ENCODE measurements around the gene PLEKHM1.
"Not testable (repeated sequence)": the region's sequence is repeated elsewhere in the genome, so short reads cannot be mapped to it uniquely, and the experiment has no call there.

PLEKHM1 gene

DNA sequence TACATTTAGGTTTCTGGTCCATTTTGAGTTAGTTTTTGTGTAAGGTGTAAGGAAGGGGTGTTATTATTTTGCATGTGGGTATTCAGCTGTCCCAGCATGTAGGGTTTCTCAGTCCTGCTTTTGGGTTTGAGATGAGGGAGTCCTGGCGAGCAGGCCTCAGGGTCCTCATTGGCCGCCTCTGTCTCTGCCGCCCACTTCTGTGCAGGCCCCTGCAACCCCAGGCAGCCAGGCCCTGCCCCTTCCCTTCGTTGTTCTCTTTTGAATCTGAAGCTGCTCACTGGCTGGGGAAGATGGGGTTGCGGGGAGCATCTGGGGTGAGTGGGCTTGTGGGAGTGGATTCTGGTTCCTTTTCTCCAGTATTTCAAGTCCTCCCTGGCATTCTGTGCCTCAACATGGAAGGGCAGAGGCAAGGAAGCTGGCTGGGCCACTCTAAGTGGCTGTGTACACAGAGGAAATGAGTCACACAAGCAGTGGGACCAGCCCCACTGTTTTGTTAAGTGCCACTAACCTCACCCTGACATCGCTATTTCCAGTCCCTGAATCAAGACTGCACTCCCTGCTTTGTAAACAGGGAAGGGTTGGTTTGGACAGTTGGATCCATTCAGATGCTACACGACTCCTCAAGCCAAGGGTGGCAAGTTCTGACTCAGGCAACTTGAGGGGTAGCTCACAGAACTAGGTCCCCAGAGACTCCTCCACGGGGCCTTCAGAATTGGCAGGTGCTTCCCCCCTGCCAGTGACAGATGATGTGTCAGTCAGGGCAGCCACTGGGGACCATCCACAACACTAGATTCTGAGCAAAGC, 28.8 kb downstream of the PLEKHM1 start:
- DNase-seq, result peak; percentile 75 to 89 (median 81)

DNA sequence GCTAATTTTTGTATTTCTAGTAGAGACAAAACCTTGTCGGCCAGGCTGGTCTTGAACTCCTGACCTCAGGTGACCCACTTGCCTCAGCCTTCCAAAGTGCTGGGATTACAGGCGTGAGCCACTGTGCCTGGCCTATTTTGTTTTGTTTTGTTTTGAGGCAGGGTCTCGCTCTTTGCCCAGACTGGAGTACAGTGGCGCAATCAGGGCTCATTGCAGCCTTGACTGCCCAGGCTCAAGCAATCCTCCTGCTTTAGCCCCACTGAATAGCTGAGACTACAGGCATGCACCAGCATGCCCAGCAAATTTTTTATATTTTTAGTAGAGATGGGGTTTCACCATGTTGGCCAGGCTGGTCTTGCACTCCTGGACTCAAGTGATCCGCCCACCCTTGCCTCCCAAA, 30.1 kb downstream of the PLEKHM1 start:
- DNase-seq, result not testable (repeated sequence)

DNA sequence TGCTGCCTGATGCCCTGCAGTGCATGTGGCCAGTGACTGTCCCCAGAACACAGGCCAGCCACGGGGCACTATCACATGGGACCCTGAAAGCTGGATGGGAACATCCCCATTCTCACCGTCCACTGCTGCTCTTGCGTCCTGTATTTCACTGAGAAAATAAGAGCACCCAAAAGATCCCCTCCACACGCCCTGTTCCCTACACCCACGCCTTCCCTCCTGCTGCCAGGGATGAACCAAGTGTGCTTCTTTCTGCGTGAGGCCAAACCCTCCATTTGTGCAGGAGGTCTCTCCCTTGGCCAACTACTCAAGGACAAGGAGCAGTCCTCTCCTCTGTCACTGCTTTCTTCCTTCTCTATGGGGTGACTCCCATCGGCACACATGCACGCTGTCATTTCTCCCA, 36.2 kb downstream of the PLEKHM1 start:
- peak in 1 of 4 experiments; percentile 23 for DNase-seq

DNA sequence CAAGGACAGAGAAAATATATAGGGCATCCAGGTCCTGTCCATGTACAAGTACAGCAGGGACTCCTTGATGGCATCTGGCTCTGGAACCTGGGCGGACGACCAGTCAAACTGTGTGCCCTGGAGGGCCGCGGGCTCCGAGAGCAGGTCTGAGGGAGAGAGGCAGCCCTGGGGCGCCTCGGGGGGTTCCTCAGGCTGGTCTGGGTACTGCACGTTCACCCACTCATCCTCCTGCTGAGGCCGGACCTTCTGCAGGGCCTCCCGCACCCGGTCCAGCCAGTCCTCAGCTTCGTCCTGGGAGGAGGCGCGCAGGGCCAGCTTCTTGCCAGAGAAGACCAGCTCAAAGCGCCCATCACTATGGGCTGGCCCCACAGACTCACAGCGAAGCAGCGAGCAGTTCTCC, 36.8 kb downstream of the PLEKHM1 start:
- DNase-seq, result not testable (repeated sequence)

DNA sequence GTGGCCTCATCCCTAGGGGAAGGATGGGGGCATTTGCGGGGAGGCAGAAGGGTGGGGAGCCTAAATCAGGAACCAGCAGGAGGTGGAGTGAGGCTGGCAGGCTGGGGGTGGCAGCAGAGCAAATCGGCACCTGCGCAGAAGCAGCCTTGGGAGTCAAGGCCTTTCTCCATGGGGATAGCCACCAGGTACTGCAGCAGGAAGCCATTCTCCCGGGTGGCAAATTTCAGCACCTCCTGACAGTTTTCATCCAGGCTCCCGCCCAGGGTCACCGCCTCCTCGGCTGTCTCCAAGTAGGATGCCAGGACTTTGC, 37.3 kb downstream of the PLEKHM1 start:
- DNase-seq, result not testable (repeated sequence)

DNA sequence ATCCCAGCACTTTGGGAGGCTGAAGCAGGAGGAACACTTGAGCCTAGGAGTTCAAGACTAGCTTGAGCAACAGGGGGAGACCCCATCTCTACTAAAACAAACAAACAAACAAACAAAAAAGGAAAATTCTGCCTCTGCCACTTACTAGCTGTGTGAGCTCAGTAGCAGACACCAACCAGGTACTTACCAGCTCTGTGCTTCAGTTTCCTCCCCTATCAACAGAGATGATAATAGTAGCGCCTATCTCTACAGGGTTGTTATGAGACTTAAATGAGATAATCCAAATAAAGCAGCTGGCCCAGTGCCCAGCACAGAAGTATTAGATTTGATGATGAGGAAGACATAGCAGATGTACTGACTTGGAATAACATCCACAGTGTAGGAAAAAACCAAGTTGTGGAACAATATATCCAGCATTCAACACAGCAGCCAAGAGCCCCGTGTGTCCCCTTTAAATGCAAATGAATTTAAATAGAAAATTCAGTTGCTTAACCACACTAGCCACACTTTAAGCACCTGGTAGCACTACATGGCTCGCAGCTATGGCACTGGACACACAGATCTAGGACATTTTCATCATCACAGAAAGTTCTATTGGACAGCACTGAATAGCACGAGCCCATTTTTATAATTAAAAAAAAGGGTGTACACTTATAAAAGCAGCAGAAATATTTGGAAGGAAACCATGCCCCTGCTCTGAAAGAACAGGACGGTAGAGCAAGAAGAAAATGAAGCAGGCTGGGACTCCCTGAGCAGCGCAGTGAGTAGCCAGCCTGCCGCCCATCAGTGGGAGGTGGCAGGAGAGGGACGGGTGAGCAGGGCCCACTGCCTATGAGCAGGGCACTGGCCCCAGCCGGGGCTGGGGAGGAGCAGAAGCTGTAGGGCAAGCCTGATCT, 37.9 kb downstream of the PLEKHM1 start:
- not testable (repeated sequence) for DNase-seq

DNA sequence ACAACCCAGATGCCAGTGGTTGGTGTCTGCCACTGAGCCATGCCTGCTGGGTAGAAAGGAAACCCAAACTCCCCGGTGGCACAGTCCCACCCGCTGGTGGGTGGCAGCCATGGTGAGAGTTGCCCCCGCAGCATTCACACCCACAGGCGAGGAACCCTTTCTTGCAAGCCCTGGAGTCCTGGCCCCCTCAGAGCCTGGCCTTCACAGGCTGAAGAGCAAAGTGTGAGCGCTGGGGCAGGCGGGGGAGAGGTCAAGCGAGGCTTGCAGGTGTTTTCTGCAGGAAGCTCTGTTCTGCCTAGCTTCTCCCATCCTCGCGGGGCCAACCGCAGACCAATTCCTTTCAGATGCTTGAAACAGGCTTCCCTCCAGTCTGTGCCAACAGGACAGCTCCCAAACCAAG, 38.9 kb downstream of the PLEKHM1 start:
- not testable (repeated sequence) for DNase-seq

DNA sequence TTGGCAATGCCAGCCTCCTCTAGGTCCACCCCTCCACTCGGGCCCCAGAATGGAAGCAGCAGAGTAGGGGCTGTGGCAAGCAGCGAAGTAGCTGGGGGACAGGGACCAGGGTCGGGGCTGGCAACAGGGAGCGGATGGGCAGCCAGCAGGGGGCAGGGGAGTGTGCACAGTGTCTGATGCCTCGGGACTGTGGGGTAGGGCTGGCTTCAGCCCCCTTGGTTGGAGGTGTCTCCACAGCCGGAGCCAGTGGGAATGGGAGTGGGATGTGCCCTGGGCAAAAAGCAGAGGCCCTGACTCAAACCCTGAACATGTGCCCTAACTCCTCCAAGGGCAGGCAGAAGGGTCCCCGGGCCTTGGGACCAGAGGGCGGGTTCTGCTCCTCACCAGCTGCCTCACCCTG, 39.4 kb downstream of the PLEKHM1 start:
- DNase-seq, result no peak

DNA sequence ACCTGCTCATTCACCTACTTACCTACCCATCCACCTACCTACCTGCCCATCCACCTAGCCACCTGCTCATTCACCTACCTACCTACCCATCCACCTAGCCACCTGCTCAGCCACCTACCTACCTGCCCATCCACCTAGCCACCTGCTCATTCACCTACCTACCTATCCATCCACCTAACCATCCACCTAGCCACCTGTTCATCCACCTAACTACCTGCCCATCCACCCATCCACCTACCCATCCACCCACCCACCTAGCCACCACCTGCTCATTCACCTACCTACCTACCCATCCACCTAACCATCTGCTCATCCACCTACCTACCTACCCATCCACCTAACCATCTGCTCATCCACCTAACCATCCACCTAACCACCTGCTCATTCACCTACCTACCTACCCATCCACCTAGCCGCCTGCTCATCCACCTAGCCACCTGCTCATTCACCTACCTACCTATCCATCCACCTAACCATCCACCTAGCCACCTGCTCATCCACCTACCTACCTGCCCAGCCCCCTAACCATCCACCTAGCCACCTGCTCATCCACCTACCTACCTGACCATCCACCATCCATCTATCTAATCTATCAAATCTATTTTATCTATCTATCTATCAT, 40.7 kb downstream of the PLEKHM1 start:
- DNase-seq, result not testable (repeated sequence)

DNA sequence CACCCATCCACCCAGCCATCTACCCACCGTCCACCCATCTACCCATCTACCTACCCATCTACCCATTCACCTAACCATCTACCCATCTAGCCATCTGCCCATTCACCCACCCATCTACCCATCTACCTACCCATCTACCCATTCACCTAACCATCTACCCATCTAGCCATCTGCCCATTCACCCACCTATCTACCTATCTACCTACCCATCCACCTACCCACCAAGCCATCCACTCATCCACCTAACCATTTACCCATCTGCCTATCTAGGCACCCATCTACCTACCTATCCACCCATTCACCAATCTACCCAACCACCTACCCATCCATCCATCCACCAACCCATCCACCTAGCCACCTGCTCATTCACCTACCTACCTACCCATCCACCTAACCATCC, 41.3 kb downstream of the PLEKHM1 start:
- DNase-seq, result not testable (repeated sequence)

DNA sequence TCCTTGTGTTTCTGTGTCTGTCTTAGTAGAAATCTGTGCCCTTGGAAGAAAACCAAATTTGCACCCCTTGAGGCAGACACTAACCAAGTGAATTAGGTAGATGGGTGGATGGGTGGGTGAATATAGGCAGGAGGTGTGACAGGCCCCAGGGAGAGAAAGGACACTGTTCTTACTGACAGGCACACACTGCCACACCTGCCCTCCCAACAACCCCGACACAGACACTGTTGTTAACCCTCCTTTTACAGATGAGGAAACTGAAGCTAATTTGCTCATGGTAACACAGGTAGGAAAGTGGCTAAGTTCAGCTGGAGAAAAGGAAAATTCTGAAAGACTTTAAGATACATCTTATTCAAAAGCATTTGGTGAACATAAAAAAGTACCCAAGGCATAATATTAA, 42.0 kb downstream of the PLEKHM1 start:
- not testable (repeated sequence) for DNase-seq

DNA sequence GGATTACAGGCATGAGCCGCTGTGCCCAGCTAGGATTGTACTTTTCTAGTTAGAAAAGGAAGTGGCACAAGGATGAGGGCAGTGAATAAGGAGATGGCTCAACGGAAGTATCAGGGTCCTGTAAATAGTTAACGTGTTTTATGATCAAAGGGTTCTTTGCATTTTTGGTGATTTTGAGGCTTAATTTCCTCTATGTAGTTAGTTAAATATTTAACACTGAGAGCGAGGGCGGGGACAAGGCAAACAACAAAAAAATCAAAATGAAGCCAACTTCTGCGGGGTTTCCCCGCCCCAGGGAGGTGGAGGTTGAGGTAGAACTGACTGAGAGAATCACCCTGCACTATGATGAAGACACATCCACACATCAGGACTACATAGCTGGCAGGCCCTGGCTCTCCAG, 42.5 kb downstream of the PLEKHM1 start:
- DNase-seq, result not testable (repeated sequence)

DNA sequence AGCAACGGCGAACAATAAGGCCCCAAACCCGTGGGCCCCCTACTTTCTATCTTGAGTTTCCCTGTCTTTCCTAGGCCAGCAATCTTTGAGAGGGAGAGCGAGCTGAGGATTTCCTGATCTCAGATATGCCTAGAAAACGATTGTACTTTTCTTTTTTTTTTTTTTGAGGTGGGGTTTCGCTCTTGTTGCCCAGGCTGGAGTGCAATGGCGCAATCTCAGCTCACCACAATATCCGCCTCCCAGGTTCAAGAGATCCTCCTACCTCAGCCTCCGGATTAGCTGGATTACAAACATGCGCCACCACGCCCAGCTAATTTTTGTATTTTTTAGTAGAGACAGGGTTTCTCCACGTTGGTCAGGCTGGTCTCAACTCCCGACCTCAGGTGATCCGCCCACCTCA, 42.9 kb downstream of the PLEKHM1 start:
- DNase-seq, result peak in 2 of 4 experiments; percentile 12 to 20

DNA sequence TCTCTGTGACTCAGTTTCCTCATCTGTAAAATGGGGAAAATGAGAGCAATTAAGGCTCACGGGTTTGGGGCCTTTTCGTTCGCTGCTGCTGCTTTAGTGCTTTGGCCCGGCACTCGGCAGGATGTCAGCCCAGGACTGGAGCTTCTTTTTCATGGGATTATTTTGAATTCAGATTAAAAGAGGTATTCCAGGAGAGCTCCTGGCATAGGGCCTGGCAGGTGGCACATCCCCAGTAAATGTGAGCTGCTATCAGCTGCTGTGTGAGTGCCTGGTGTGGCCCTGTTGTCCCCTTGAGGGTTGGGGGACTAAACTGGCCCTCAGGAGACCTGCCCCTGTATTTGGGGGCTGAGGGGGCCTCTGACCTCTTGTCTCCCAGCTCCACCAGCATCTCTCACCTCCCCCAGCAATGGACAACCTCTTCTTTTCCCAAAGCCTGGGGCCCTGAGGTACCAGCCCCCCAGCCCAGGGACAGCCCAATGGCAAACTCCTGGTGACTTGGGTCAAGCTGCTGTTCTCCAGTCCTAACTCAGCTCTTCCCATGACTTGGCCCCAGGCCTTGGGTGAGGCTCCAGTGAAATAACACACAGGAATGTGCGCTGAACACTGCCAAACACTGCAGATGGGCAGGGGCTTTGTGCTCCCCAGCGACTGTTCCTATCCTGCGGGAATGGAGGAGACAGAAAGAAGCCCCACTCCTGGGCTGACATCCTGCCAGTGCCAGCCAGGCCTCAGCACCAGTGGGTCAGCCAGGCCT, 43.5 kb downstream of the PLEKHM1 start:
- DNase-seq, result not testable (repeated sequence)

DNA sequence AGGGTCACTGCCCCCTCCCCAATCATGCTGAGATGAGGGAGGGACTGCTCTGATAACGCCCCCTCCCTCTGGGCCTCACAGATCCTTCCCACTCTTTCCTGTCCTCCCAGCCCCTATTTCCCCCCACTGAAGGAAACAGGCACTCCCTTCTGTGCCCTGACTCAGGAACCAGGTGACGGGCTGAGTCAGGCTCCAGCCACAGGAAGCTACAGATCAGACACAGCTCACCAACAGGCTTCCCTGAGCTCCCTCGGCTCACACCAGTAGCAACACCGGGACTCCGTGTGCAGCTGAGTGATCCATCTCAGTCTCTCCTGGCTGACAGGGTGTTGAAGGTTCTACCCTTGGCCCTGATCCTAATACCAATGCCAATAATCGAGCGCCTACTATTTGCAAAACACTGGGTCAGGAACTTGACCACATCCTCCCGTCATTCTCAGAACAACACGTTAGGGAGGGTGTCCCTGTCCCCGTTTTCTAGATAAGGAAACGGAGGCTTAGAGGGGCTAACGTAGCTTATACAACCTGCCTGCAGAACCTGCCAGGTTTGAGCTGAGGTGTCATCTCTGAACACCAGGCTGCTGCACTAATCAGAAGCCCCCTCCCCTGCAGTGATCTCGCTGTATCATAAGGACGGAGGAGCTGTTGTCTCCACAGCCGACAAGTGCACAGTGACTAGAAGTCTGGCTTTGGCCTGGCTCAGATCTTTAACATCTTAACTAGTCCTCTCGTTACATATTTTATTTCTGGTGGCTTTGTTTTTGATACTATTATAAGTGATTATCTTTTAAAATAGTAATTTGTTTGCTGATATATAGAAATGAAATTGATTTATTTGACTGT, 44.4 kb downstream of the PLEKHM1 start:
- peak; percentile 40 to 74 (median 66) for DNase-seq

DNA sequence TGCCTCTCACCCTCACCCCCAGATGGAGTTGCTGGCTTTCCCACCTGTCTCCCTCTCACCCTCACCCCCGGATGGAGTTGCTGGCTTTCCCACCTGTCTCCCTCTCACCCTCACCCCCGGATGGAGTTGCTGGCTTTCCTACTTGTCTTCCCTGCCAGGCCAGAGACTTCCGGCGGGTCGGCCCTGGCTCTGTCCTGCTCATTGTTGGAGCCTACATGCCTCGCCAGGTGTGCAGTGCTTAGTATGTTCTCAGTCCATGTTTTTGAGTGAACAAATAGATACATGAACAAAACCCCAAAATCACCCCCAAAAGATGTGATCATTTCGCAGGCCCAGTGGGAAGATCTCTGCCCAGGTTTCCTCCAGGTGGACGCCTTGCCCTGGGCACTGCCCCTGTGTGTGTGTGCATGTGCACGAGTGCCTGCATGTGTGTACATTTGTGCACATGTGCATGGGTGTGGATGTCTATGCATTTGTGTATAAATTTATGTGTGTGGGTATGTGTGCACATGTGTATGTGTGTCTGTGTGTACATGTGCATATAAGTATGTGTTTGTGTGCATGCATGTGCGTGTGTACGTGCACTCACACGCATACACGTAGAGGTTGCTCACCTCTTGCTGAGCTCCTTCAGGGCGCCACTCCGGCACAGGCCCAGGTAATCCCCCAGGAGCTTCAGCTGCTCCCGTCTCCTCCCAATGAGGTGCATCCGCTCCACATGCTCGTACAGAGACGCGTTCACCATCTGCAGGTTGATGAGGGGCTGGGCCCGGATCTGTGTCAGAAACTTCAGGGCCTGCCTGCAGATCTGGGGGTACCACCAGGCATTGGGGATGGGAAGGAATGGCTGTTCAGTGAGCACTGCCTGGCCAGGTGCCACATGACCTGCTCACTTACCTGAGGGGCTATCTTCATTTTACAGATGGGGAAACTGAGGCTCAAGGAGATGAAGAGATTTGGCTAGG, 45.4 kb downstream of the PLEKHM1 start:
- DNase-seq, result not testable (repeated sequence)

DNA sequence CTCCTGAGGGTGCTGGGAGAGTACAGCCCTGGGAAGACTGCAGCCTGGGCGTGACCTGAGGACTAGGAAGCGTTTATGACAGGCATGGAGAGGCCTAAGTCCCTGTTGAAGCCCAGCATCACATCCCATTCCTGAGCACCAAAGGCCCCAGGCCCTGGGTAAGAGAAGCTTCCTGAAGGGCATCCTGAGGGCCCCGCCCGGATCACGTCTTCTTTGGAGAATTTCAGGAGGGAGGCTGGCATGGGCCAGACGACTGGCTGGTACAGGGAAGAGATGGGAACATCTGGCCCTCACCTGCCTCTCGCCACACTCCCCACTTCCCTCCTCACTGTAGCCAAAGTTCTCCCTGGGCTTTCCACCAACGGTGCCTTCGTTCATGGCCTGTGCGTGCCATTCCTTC, 46.2 kb downstream of the PLEKHM1 start:
- not testable (repeated sequence) for DNase-seq

DNA sequence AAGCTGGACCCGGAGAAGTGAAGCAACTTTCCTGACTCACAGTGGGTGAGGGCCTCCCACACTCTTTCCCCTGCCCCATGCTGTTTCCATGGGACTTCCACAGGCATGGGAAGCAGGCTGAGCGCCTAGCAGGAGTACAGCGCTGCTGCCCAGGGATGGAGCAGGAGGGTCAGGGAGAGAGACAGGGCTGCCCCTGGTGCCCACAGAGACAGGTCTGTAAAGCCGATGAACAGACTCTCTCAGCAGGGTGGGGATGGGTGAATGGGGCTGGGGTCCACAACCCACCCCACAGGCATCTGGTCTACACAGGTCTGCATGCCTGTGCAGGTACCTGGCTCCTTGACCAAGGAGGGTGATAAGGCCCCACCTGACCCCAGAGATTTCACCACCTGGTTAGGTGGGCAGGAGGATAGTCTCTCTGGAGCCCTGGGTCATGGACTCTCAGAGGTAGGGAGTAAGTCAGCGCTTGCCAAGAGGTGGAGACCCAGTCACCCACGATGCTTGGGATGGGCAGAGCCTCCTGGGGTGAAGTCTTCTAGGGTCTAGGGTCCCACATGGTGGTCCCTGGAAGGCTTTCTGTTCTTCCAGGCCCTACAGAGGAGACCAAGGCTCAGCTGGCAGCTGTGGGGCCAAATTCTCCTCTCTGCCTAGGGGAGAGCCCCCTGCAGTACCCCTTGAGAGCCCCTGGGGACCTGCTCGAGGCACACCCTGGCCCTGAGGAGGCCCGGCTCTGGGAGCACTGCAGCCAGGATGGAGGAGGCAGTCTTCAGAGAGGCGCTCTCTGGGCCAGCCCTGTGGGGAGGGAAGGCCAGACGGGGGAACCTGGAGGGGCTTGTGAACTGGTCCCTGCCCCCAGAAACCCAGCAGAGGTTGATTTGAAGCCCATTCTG, 46.9 kb downstream of the PLEKHM1 start:
- DNase-seq, result not testable (repeated sequence)
